WTC11 (cell line): ENCODE measurements around the gene NMUR1. TPM values are rescaled to one million over a fixed set of nuclear protein-coding genes. Genes with fewer than 3 reads are reported as not detected.

ENCODE experiments used
- ATAC-seq: fragments of 200-7000 bp; cut with Tn5 transposase; 2 replicates; pipeline ENCODE4 v1.10.0; 2021; ENCODE audit warnings: mild to moderate bottlenecking, moderate library complexity
- CTCF ChIA-PET: fragments of 300-600 bp; sonication (Branson Sonifier 250); formaldehyde crosslinking; loops from one replicate; lab custom pipeline; 2021; ENCODE audit warnings: antibody characterized with exemption; lab: Charles Lee
- POLR2A ChIA-PET: fragments of 350-600 bp; sonication (Branson Sonifier 250); formaldehyde crosslinking; loops from one replicate; lab custom pipeline; 2021; ENCODE audit warnings: antibody characterized with exemption; lab: Charles Lee
- DNase-seq: peaks from one replicate; pipeline ENCODE4 v3.0.0; 2021; ENCODE audit warnings: low spot score
- H3K27ac Mint-ChIP-seq: 2 replicates; pipeline ENCODE4 v1.8.0; 2021; ENCODE audit warnings: mixed read lengths
- H3K27me3 Mint-ChIP-seq: 2 replicates; pipeline ENCODE4 v1.8.0; 2021; ENCODE audit warnings: low read depth, mild to moderate bottlenecking, moderate library complexity, mixed read lengths
- H3K36me3 Mint-ChIP-seq: 2 replicates; pipeline ENCODE4 v1.8.0; 2021; ENCODE audit warnings: mixed read lengths
- H3K4me1 Mint-ChIP-seq: 2 replicates; pipeline ENCODE4 v1.8.0; 2022; ENCODE audit warnings: mixed read lengths
- H3K4me3 Mint-ChIP-seq: 2 replicates; pipeline ENCODE4 v1.8.0; 2021; ENCODE audit warnings: mild to moderate bottlenecking, moderate library complexity, mixed read lengths
- H3K9me3 Mint-ChIP-seq: 2 replicates; pipeline ENCODE4 v1.8.0; 2021; ENCODE audit warnings: mixed read lengths
- CREB1 ChIP-seq: sonication (generic); formaldehyde crosslinking; IDR thresholded peaks from 2 replicates; pipeline ENCODE4 v1.8.0; 2023; ENCODE audit warnings: mild to moderate bottlenecking, missing genetic modification reagents
- ELF4 ChIP-seq: sonication (generic); formaldehyde crosslinking; IDR thresholded peaks from 2 replicates; pipeline ENCODE4 v1.8.1; 2022; ENCODE audit warnings: low read depth, mild to moderate bottlenecking, moderate library complexity, missing genetic modification reagents
- FOXJ3 ChIP-seq: sonication (generic); formaldehyde crosslinking; IDR thresholded peaks from 2 replicates; pipeline ENCODE4 v1.9.0; 2021; ENCODE audit warnings: missing genetic modification reagents, mild to moderate bottlenecking, borderline replicate concordance
- FOXP1 ChIP-seq: sonication (generic); formaldehyde crosslinking; IDR thresholded peaks from 2 replicates; pipeline ENCODE4 v1.8.0; 2022; ENCODE audit warnings: missing genetic modification reagents, mild to moderate bottlenecking, moderate library complexity, borderline replicate concordance
- IRF2 ChIP-seq: sonication (generic); formaldehyde crosslinking; IDR thresholded peaks from 2 replicates; pipeline ENCODE4 v1.8.0; 2022; ENCODE audit warnings: low read depth, missing genetic modification reagents, borderline replicate concordance
- MXD4 ChIP-seq: fragments of 250-450 bp; sonication (Bioruptor Pico); IDR thresholded peaks from 2 replicates; pipeline ENCODE4 v1.8.0; 2021; ENCODE audit warnings: mild to moderate bottlenecking, moderate library complexity, borderline replicate concordance
- NFATC4 ChIP-seq: fragments of 250-450 bp; sonication (Bioruptor Pico); IDR thresholded peaks from 2 replicates; pipeline ENCODE4 v1.9.0; 2021; ENCODE audit warnings: mild to moderate bottlenecking
- NFE2L1 ChIP-seq: sonication (generic); formaldehyde crosslinking; IDR thresholded peaks from 2 replicates; pipeline ENCODE4 v1.8.1; 2023; ENCODE audit warnings: missing genetic modification reagents
- NR2C2 ChIP-seq: sonication (generic); formaldehyde crosslinking; IDR thresholded peaks from 2 replicates; pipeline ENCODE4 v1.8.0; 2022; ENCODE audit warnings: mild to moderate bottlenecking, missing genetic modification reagents
- NR3C1 ChIP-seq: sonication (generic); formaldehyde crosslinking; conservative IDR thresholded peaks from 2 replicates; pipeline ENCODE4 v1.8.1; 2023; ENCODE audit warnings: low read depth, mild to moderate bottlenecking, missing genetic modification reagents
- RELA ChIP-seq: sonication (generic); formaldehyde crosslinking; IDR thresholded peaks from 2 replicates; pipeline ENCODE4 v1.8.1; 2022; ENCODE audit warnings: missing genetic modification reagents, mild to moderate bottlenecking, borderline replicate concordance
- RORB ChIP-seq: fragments of 250-450 bp; sonication (Bioruptor Pico); IDR thresholded peaks from 2 replicates; pipeline ENCODE4 v1.9.0; 2021; ENCODE audit warnings: mild to moderate bottlenecking
- SMAD4 ChIP-seq: sonication (generic); formaldehyde crosslinking; IDR thresholded peaks from 2 replicates; pipeline ENCODE4 v1.8.0; 2022; ENCODE audit warnings: mild to moderate bottlenecking, missing genetic modification reagents
- SOX15 ChIP-seq: fragments of 250-450 bp; sonication (Bioruptor Pico); IDR thresholded peaks from 2 replicates; pipeline ENCODE4 v1.9.0; 2021; ENCODE audit warnings: mild to moderate bottlenecking
- TEAD1 ChIP-seq: sonication (generic); formaldehyde crosslinking; IDR thresholded peaks from 2 replicates; pipeline ENCODE4 v1.8.0; 2022; ENCODE audit warnings: mild to moderate bottlenecking, missing genetic modification reagents
- TEAD4 ChIP-seq: sonication (generic); formaldehyde crosslinking; IDR thresholded peaks from 2 replicates; pipeline ENCODE4 v1.8.0; 2022; ENCODE audit warnings: mild to moderate bottlenecking, missing genetic modification reagents
- ZBTB21 ChIP-seq: sonication (generic); formaldehyde crosslinking; IDR thresholded peaks from 2 replicates; pipeline ENCODE4 v1.8.1; 2023; ENCODE audit warnings: mild to moderate bottlenecking, missing genetic modification reagents, borderline replicate concordance
- ZNF232 ChIP-seq: sonication (generic); formaldehyde crosslinking; IDR thresholded peaks from 2 replicates; pipeline ENCODE4 v1.8.0; 2022; ENCODE audit warnings: mild to moderate bottlenecking, missing genetic modification reagents
- ZNF416 ChIP-seq: fragments of 250-450 bp; sonication (Bioruptor Pico); IDR thresholded peaks from 2 replicates; pipeline ENCODE4 v1.9.0; 2021; ENCODE audit warnings: mild to moderate bottlenecking, inconsistent platforms
- total RNA-seq: library from RNA; stranded (reverse); gene quantifications from 3 replicates; pipeline ENCODE4 v1.2.3, GENCODE V29; 2021
- TF ChIP-seq, protein P1 (sequence below): fragments of 250-450 bp; sonication (Bioruptor Pico); IDR thresholded peaks from 2 replicates; pipeline ENCODE4 v1.9.0; 2021; ENCODE audit warnings: moderate library complexity, mild to moderate bottlenecking, inconsistent platforms, borderline replicate concordance
- TF ChIP-seq, protein P2 (sequence below): sonication (generic); formaldehyde crosslinking; IDR thresholded peaks from 2 replicates; pipeline ENCODE4 v1.8.0; 2023; ENCODE audit warnings: missing genetic modification reagents, mild to moderate bottlenecking, borderline replicate concordance
- TF ChIP-seq, protein P3 (sequence below): sonication (generic); formaldehyde crosslinking; IDR thresholded peaks from 2 replicates; pipeline ENCODE4 v1.8.0; 2023; ENCODE audit warnings: missing genetic modification reagents
- TF ChIP-seq, protein P4 (sequence below): sonication (generic); formaldehyde crosslinking; IDR thresholded peaks from 2 replicates; pipeline ENCODE4 v1.8.0; 2022; ENCODE audit warnings: mild to moderate bottlenecking, missing genetic modification reagents
- TF ChIP-seq, protein P5 (sequence below): sonication (generic); formaldehyde crosslinking; IDR thresholded peaks from 2 replicates; pipeline ENCODE4 v1.8.0; 2022; ENCODE audit warnings: mild to moderate bottlenecking, missing genetic modification reagents

Gene NMUR1
- total RNA-seq, 1 experiment from 2014 or later, result 0.42 TPM

DNA sequence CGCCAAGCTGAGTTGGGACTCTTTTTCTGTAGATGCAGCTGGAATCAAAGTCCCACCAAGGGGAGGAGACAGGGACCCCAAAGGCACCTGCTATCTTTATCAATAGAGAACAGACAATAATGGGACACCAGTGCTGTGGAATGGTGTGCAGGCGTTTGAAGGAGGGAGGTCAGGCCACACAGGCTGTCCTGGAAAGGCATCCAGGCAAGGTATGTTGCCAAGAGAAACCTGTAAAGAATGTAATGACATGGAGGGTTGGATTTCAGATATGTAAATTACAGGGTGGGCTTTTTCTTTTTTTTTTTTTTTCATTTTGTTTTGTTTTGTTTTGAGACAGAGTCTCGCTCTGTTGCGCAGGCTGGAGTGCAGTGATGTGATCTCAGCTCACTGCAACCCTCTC, 9.7 kb upstream of the NMUR1 start:
- ChIA-PET CTCF (interaction anchor here (0.7 to 2.1 kb wide), 6 partner anchors 16 to 65 kb away, joined by 3 to 6 read pairs (median 4); no protein-coding TSS in a partner anchor), POLR2A (no interaction called here)
- Mint-ChIP-seq H3K4me1 (no peaks in the 10 kb centered on the region), H3K27ac (no peak overlapping the region), H3K27me3 (no peaks in the 10 kb centered on the region)
- TF ChIP-seq, protein P1, sequence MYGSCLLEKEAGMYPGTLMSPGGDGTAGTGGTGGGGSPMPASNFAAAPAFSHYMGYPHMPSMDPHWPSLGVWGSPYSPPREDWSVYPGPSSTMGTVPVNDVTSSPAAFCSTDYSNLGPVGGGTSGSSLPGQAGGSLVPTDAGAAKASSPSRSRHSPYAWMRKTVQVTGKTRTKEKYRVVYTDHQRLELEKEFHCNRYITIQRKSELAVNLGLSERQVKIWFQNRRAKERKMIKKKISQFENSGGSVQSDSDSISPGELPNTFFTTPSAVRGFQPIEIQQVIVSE, result no peak
- TF ChIP-seq FOXJ3, result no peak
- TF ChIP-seq NR2C2, result no peak
- TF ChIP-seq RELA (CRISPR knock-in tag), result no peak
- TF ChIP-seq, protein P2, sequence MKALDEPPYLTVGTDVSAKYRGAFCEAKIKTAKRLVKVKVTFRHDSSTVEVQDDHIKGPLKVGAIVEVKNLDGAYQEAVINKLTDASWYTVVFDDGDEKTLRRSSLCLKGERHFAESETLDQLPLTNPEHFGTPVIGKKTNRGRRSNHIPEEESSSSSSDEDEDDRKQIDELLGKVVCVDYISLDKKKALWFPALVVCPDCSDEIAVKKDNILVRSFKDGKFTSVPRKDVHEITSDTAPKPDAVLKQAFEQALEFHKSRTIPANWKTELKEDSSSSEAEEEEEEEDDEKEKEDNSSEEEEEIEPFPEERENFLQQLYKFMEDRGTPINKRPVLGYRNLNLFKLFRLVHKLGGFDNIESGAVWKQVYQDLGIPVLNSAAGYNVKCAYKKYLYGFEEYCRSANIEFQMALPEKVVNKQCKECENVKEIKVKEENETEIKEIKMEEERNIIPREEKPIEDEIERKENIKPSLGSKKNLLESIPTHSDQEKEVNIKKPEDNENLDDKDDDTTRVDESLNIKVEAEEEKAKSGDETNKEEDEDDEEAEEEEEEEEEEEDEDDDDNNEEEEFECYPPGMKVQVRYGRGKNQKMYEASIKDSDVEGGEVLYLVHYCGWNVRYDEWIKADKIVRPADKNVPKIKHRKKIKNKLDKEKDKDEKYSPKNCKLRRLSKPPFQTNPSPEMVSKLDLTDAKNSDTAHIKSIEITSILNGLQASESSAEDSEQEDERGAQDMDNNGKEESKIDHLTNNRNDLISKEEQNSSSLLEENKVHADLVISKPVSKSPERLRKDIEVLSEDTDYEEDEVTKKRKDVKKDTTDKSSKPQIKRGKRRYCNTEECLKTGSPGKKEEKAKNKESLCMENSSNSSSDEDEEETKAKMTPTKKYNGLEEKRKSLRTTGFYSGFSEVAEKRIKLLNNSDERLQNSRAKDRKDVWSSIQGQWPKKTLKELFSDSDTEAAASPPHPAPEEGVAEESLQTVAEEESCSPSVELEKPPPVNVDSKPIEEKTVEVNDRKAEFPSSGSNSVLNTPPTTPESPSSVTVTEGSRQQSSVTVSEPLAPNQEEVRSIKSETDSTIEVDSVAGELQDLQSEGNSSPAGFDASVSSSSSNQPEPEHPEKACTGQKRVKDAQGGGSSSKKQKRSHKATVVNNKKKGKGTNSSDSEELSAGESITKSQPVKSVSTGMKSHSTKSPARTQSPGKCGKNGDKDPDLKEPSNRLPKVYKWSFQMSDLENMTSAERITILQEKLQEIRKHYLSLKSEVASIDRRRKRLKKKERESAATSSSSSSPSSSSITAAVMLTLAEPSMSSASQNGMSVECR (CRISPR knock-in tag), result no peak
- TF ChIP-seq, protein P3, sequence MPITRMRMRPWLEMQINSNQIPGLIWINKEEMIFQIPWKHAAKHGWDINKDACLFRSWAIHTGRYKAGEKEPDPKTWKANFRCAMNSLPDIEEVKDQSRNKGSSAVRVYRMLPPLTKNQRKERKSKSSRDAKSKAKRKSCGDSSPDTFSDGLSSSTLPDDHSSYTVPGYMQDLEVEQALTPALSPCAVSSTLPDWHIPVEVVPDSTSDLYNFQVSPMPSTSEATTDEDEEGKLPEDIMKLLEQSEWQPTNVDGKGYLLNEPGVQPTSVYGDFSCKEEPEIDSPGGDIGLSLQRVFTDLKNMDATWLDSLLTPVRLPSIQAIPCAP (CRISPR knock-in tag), result no peak
- TF ChIP-seq, protein P4, sequence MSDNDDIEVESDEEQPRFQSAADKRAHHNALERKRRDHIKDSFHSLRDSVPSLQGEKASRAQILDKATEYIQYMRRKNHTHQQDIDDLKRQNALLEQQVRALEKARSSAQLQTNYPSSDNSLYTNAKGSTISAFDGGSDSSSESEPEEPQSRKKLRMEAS (CRISPR knock-in tag), result no peak
- TF ChIP-seq ZBTB21 (CRISPR knock-in tag), result no peak
- no peak for TF ChIP-seq NFATC4 (CRISPR knock-in tag)
- TF ChIP-seq IRF2 (CRISPR knock-in tag), result no peak
- no peak for TF ChIP-seq SMAD4
- no peak for TF ChIP-seq ZNF232 (CRISPR knock-in tag)
- TF ChIP-seq, all 79 proteins: peak for 0
- no peak overlapping the region for H3K4me3 Mint-ChIP-seq
- no peaks in the 10 kb centered on the region; the same call in 1 of the 2 replicates for H3K36me3 Mint-ChIP-seq
- H3K9me3 Mint-ChIP-seq, result peaks cover 15% of the 10 kb centered on the region
- no peak for ATAC-seq
- no peak for DNase-seq

DNA sequence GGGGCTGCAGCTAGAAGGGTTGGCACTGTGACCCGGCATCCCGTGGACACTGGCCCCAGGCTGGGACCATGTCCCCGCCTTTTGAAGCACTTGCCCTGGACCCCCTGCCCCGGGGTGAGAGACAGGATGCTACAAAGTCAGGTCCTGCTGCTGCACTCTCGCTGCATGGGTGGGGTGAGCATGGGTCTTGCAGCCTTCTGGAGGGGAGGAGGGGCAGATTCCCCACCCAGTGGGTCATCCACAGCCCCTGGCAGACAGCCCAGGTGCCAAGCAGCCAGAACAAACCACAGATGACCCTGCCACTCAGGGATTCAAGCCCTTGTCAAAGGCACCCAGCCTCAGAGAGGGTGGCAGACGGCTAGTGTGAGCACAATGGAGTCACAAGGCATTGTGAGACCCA, 5.7 kb upstream of the NMUR1 start:
- DNase-seq, result no peak
- CTCF ChIA-PET, result interaction anchor here (1.1 to 1.9 kb wide), 2 partner anchors 18 to 27 kb away, joined by 3 to 5 read pairs; no protein-coding TSS in a partner anchor
- TF ChIP-seq RORB (CRISPR knock-in tag), result no peak
- TF ChIP-seq, all 79 proteins: peak for 0
- no peaks in the 10 kb centered on the region for H3K36me3 Mint-ChIP-seq
- peaks cover 5% of the 10 kb centered on the region for H3K27me3 Mint-ChIP-seq
- no peak overlapping the region for H3K4me3 Mint-ChIP-seq
- no peak for ATAC-seq
- H3K27ac Mint-ChIP-seq, result no peak overlapping the region
- H3K9me3 Mint-ChIP-seq, result no peaks in the 10 kb centered on the region
- POLR2A ChIA-PET, result no interaction called here
- H3K4me1 Mint-ChIP-seq, result peaks cover 7% of the 10 kb centered on the region; the same call in 1 of the 2 replicates

DNA sequence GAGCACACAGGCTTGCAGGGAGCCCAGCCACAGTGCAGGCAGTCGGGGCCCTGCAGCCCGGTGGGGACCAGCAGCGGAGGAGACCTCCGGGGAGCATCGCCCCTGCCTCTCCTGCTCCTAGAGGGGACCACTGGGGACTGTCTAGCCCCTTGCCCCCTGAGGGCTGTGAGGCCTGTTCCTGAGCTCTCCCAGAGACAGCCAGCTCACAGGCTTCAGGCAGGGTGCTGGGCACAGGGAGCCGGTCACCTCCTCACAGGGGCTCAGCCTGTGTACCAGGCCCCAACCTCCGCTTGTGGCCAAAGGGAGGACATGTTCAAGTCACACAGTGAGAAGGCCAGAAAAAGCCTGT, 3.5 kb upstream of the NMUR1 start:
- TF ChIP-seq, protein P5, sequence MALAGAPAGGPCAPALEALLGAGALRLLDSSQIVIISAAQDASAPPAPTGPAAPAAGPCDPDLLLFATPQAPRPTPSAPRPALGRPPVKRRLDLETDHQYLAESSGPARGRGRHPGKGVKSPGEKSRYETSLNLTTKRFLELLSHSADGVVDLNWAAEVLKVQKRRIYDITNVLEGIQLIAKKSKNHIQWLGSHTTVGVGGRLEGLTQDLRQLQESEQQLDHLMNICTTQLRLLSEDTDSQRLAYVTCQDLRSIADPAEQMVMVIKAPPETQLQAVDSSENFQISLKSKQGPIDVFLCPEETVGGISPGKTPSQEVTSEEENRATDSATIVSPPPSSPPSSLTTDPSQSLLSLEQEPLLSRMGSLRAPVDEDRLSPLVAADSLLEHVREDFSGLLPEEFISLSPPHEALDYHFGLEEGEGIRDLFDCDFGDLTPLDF (CRISPR knock-in tag), result no peak
- TF ChIP-seq MXD4 (CRISPR knock-in tag), result no peak
- TF ChIP-seq TEAD4, result no peak
- no peak for TF ChIP-seq ELF4 (CRISPR knock-in tag)
- TF ChIP-seq, protein P1, result no peak
- TF ChIP-seq FOXP1 (CRISPR knock-in tag), result no peak
- no peak for TF ChIP-seq NR2C2
- no peak for TF ChIP-seq CREB1
- no peak for TF ChIP-seq SOX15
- TF ChIP-seq FOXJ3, result no peak
- TF ChIP-seq, protein P4 (CRISPR knock-in tag), result no peak
- no peak for TF ChIP-seq NR3C1
- no peak for TF ChIP-seq ZNF416 (CRISPR knock-in tag)
- TF ChIP-seq TEAD1, result no peak
- TF ChIP-seq NFE2L1 (CRISPR knock-in tag), result no peak
- no peak overlapping the region for H3K4me3 Mint-ChIP-seq
- H3K27me3 Mint-ChIP-seq, result peaks cover 23% of the 10 kb centered on the region
- POLR2A ChIA-PET, result interaction anchor here (0.7 kb wide), 1 partner anchor 328 kb away, joined by 3 read pairs; no protein-coding TSS in a partner anchor
- no peak for DNase-seq
- no peaks in the 10 kb centered on the region for H3K9me3 Mint-ChIP-seq
- H3K27ac Mint-ChIP-seq, result no peak overlapping the region
- CTCF ChIA-PET, result interaction anchor here (2.1 to 2.9 kb wide), 2 partner anchors 8 to 51 kb away, joined by 9 to 36 read pairs; no protein-coding TSS in a partner anchor
- H3K4me1 Mint-ChIP-seq, result peaks cover 10% of the 10 kb centered on the region; the same call in 1 of the 2 replicates
- H3K36me3 Mint-ChIP-seq, result no peaks in the 10 kb centered on the region
- no peak for ATAC-seq
